RWPE2 (cell line): ENCODE results near the gene PRLHR.

Experiments
- ATAC-seq: fragments of 200-7000 bp; cut with Tn5 transposase; 3 replicates; pipeline ENCODE4 v1.9.1; 2021; ENCODE audit warnings: low read depth
- DNase-seq: peaks from one replicate; pipeline ENCODE4 v3.0.0-alpha.2; 2020; ENCODE audit warnings: low spot score
- H3K27ac ChIP-seq: fragments of 450-650 bp; 2 replicates; pipeline ENCODE4 v1.5.1; 2017; ENCODE audit warnings: mild to moderate bottlenecking; ENCODE audit not compliant: poor library complexity, severe bottlenecking
- H3K27me3 ChIP-seq: fragments of 250-450 bp; sonication (Bioruptor Pico); 2 replicates; pipeline ENCODE4 v1.5.1; 2021; ENCODE audit warnings: mild to moderate bottlenecking, moderate library complexity; ENCODE audit not compliant: insufficient read depth, poor library complexity, severe bottlenecking
- H3K36me3 ChIP-seq: fragments of 250-450 bp; sonication (Bioruptor Pico); 2 replicates; pipeline ENCODE4 v1.5.1; 2020; ENCODE audit warnings: low read depth, mild to moderate bottlenecking, moderate library complexity
- H3K4me1 ChIP-seq: fragments of 250-450 bp; sonication (Bioruptor Pico); 2 replicates; pipeline ENCODE4 v1.5.1; 2021; ENCODE audit warnings: mild to moderate bottlenecking, moderate library complexity; ENCODE audit not compliant: insufficient read depth, poor library complexity, severe bottlenecking
- H3K4me3 ChIP-seq: fragments of 250-450 bp; sonication (Bioruptor Pico); 2 replicates; pipeline ENCODE4 v1.5.1; 2021; ENCODE audit warnings: mild to moderate bottlenecking, moderate library complexity; ENCODE audit not compliant: severe bottlenecking
- H3K9me3 ChIP-seq: fragments of 250-450 bp; sonication (Bioruptor Pico); 2 replicates; pipeline ENCODE4 v1.5.1; 2021; ENCODE audit warnings: mild to moderate bottlenecking, moderate library complexity; ENCODE audit not compliant: severe bottlenecking
- CTCF ChIP-seq: fragments of 450-650 bp; IDR thresholded peaks from one replicate; pipeline ENCODE4 v1.5.1; 2017; ENCODE audit warnings: mild to moderate bottlenecking, moderate library complexity; ENCODE audit not compliant: poor library complexity, severe bottlenecking

The PRLHR gene

DNA sequence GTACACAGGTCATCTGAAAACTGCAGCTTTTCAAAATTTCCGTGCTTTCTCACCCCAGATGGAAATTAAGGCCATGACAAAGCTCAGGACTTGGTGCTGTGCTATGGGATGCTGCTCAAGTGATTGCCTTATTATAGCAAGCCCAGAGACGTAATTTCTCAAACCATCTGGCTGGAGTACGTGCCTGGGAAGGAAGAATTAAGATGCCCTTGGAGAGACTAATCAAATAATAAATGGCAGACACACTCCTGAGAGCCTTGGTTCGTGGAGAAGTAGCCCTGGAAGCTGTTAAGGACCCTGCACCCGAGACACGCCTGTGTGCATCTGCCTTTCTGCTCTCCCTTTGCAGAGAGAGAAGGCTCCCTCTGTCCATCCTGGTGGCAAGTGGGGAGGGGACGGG lies 38.3 kb upstream of the PRLHR start:
- no peaks in the 10 kb centered on the region for H3K4me1 ChIP-seq
- no peaks in the 10 kb centered on the region for H3K36me3 ChIP-seq
- H3K27ac ChIP-seq: no peak overlapping the region
- no peak overlapping the region for H3K4me3 ChIP-seq
- H3K9me3 ChIP-seq: no peaks in the 10 kb centered on the region
- no peak for ATAC-seq
- peaks cover 6% of the 10 kb centered on the region for H3K27me3 ChIP-seq
- TF ChIP-seq CTCF: no peak
- DNase-seq: no peak

DNA sequence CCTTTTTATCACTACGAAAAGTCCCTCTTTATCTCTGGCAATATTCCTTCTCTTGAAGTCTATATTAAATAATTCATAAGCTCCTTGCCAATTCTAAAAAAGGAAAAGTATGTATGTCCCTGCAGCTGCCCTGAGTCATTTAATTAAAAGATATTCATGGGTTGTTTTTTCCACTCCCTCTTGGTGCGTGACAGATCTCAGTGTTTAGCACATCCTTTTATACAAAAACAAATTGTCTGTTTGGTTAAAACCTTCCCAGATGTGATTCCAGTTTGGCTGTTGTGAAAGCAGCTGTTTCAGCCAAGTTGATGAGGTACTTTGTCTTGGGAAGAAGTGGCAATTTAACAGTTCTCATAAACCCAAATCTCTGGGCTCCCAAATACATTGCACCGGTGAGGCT lies 33.8 kb upstream of the PRLHR start:
- Histone ChIP-seq H3K4me3 (no peak overlapping the region), H3K4me1 (no peaks in the 10 kb centered on the region), H3K27ac (no peak overlapping the region), H3K27me3 (peaks cover 16% of the 10 kb centered on the region), H3K9me3 (no peaks in the 10 kb centered on the region), H3K36me3 (no peaks in the 10 kb centered on the region)
- no peak for DNase-seq
- no peak for ATAC-seq
- no peak for TF ChIP-seq CTCF

DNA sequence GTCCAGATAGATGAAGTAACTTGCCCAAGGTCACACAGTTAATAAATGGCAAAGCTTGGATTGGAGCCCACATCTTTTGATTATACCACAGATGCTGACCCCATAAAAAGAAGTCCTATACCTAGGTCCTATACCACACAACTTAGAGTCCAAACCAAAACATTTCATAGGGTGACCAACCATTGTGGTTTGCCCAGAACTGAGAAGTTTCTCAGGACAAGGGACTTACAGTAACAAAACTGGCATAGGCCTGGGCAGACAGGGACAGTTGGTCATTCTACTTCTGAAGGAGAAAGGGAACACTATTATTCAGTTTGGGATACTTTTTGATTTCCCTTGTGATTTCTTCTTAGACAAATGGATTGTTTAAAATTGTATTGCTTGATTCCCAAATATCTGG lies 32.9 kb upstream of the PRLHR start:
- H3K4me1 ChIP-seq: no peaks in the 10 kb centered on the region
- no peaks in the 10 kb centered on the region for H3K9me3 ChIP-seq
- no peaks in the 10 kb centered on the region for H3K36me3 ChIP-seq
- no peak overlapping the region for H3K27ac ChIP-seq
- no peak for TF ChIP-seq CTCF
- no peak overlapping the region for H3K4me3 ChIP-seq
- H3K27me3 ChIP-seq: peaks cover 16% of the 10 kb centered on the region
- no peak for ATAC-seq
- DNase-seq: no peak

DNA sequence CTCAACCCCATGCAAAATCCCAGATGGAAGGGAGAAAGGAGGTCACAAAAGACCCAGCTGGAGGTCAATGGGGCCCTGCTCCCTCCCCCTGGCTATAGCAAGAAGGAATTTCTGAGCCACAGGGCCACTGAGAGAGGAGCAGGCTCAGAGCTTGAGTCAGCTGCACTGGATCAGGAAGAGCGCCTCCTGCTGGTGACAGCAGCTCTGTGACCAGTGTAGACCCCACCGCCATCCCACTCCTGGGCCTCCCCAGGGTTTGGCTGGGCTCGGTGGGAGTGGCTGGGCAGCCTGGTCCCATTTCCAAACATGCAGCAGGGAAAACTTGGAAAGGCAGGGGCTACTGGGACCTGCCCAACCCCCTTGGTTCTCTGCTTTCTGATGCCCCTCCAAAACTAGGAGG lies 31.5 kb upstream of the PRLHR start:
- TF ChIP-seq CTCF: no peak
- no peak overlapping the region for H3K4me3 ChIP-seq

GRCh38 chr10:118625504-118625903 lies 30.1 kb upstream of the PRLHR start:
- Histone ChIP-seq H3K36me3 (no peaks in the 10 kb centered on the region), H3K27ac (no peak overlapping the region), H3K4me3 (no peak overlapping the region), H3K9me3 (no peaks in the 10 kb centered on the region), H3K27me3 (peaks cover 16% of the 10 kb centered on the region), H3K4me1 (no peaks in the 10 kb centered on the region)
- ATAC-seq (no peak), DNase-seq (no peak)
- no peak for TF ChIP-seq CTCF

More for the DNA sequence above, 31.5 kb upstream of the PRLHR start:
- Histone ChIP-seq H3K9me3 (no peaks in the 10 kb centered on the region), H3K27ac (no peak overlapping the region), H3K36me3 (no peaks in the 10 kb centered on the region), H3K4me1 (no peaks in the 10 kb centered on the region), H3K27me3 (peaks cover 16% of the 10 kb centered on the region)
- DNase-seq: no peak
- ATAC-seq: no peak
